ENCODE measurements around the gene COL5A1. TPM values are rescaled to one million over a fixed set of nuclear protein-coding genes. Genes with fewer than 3 reads are reported as not detected.

The COL5A1 gene
- total RNA-seq, 2 donors from 2014 or later, result 127 to 129 TPM

DNA sequence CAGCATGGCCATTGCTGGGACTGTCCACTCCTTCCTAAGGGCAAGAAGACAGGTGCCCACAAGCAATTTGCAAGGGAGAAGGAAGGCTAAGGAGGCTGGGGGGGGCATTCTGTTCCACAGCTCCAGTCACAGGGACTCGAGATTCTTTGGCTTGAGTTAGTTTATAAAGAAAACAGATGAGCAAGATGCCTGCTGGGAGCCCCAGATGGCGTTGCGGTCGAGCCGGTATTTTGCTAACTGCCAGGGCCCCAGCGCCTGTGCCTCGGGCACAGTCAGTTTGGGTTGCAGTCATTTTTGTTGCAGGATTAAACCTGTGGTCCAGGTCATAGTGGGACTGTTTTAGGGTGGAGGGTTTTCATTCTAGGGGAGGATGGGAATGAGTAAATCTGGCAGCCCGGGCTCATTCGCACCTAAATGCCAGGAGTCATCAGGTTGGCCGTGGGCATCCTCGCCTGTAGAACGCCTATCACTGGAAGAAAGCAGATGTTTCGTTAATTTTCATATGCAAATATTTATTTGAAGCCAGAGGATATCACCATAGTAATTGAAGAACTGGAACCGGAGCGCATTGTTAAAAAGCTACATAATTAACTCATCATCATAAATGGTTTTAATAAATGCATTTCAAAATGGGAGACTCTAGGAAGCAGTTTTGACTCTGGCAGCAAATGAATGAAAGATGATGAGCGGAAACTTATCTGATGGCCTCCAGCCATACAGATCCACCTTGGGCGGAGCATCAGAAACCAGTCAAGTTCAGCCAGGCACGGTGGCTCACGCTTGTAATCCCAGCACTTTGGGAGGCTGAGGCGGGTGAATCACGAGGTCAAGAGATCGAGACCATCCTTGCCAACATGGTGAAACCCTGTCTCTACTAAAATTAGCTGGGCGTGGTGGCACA lies 151.9 kb downstream of the COL5A1 start:
- TF ChIP-seq, protein P1, sequence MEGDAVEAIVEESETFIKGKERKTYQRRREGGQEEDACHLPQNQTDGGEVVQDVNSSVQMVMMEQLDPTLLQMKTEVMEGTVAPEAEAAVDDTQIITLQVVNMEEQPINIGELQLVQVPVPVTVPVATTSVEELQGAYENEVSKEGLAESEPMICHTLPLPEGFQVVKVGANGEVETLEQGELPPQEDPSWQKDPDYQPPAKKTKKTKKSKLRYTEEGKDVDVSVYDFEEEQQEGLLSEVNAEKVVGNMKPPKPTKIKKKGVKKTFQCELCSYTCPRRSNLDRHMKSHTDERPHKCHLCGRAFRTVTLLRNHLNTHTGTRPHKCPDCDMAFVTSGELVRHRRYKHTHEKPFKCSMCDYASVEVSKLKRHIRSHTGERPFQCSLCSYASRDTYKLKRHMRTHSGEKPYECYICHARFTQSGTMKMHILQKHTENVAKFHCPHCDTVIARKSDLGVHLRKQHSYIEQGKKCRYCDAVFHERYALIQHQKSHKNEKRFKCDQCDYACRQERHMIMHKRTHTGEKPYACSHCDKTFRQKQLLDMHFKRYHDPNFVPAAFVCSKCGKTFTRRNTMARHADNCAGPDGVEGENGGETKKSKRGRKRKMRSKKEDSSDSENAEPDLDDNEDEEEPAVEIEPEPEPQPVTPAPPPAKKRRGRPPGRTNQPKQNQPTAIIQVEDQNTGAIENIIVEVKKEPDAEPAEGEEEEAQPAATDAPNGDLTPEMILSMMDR (IDR thresholded peaks at IDR 0.05), result no peak
- no peaks in the 10 kb centered on the region for H3K4me1 ChIP-seq (ENCODE audit: control insufficient read depth in 1 of 2, low read depth in 2 of 2)
- H3K36me3 ChIP-seq, result peaks cover 46% of the 10 kb centered on the region
- H3K27ac ChIP-seq, result no peak overlapping the region
- no peak overlapping the region for H3K4me3 ChIP-seq
- H3K9me3 ChIP-seq, result no peaks in the 10 kb centered on the region
- no peak for ATAC-seq (ENCODE audit: insufficient number of reproducible peaks, low FRiP score, low read depth)
- no peaks in the 10 kb centered on the region for H3K27me3 ChIP-seq (replicated peaks; ENCODE audit: insufficient read depth)
- DNase-seq (ENCODE audit: low spot score), result no peak

DNA sequence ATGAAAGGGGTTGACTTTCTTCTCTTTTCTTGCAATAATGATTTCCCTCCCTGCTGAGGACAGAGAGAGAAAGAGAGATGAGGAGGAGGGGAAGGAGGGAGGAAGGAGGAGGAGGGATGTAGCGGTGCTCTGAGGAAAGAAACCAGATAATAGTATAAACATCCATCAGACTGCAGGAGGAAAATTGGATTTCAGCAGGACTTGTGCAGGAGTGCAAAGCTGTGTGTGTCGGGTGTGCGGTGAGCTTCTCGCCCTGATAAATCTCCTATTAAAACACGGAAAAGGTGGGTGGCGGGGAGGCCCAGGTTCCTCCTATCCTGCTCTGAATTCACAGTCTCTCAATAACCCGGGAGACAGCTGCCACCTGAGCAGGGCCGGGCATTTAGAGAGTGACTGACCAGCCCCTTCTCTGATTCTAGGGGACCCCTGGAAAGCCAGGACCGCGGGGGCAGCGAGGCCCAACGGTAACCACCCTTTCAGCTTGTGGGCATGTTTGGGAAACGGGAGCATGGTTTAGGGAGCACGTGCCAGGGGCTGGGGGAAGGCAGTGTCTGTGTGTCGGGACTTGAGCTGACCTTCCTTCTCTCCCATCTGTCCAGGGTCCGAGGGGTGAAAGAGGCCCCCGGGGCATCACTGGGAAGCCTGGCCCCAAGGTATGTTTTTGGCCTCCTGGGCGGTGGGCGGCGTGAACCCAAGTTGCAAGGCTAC lies 153.2 kb downstream of the COL5A1 start:
- H3K36me3 ChIP-seq, result peaks cover 49% of the 10 kb centered on the region
- ATAC-seq (ENCODE audit: insufficient number of reproducible peaks, low FRiP score, low read depth) (no peak), DNase-seq (ENCODE audit: low spot score) (no peak)
- H3K9me3 ChIP-seq, result no peaks in the 10 kb centered on the region
- no peak overlapping the region for H3K4me3 ChIP-seq
- TF ChIP-seq, protein P1 (IDR thresholded peaks at IDR 0.05), result no peak
- no peaks in the 10 kb centered on the region for H3K4me1 ChIP-seq (ENCODE audit: control insufficient read depth in 1 of 2, low read depth in 2 of 2)
- H3K27me3 ChIP-seq (replicated peaks; ENCODE audit: insufficient read depth), result no peaks in the 10 kb centered on the region
- H3K27ac ChIP-seq, result no peak overlapping the region

DNA sequence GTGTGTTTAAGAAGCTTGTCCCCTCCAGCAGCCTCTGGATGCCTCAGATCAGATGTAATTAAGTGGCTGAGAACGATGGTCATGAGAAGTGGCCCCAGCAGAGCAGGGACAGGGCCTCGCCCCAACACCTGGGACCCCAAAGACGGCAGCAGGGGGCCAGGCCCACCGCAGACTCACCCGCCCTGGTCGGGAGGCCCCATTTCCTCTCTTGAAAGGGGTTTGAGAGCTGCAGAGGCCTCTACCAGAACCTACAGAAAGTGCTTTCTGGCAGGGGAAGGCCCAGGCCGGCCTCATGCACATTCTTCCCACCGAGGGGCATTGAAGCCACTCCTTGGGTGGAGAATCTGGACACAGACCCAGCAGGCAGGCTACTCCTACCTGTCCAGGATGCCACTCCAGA lies 153.8 kb downstream of the COL5A1 start:
- DNase-seq (ENCODE audit: low spot score), result no peak
- Histone ChIP-seq H3K4me1 (ENCODE audit: control insufficient read depth in 1 of 2, low read depth in 2 of 2) (peaks cover 0 to 4% of the 10 kb centered on the region in 2 donors), H3K4me3 (no peak overlapping the region), H3K36me3 (peaks cover 47% of the 10 kb centered on the region), H3K27ac (no peak overlapping the region), H3K9me3 (no peaks in the 10 kb centered on the region), H3K27me3 (replicated peaks; ENCODE audit: insufficient read depth) (no peaks in the 10 kb centered on the region)
- no peak for ATAC-seq (ENCODE audit: insufficient number of reproducible peaks, low FRiP score, low read depth)
- TF ChIP-seq, protein P1 (IDR thresholded peaks at IDR 0.05), result no peak

DNA sequence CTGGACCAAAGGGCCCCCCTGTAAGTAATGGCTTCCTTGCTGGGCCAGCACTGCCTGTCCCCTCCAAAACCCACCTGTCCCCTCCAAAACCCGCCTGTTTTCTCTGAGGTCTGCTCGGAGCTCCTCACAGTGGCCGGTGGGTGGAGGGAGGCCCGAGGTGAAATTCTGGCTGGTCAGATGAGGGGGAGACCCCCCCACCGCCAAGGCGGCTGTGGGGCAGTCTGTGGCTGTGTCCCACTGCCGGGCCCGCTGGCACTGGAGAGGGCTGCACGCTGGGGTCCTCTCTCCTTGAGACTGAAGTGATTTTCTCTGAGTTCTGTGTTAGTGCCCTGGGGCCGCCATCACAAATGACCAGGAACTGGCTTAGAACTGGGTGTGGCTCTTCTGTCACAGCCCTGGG lies 155.3 kb downstream of the COL5A1 start:
- DNase-seq (ENCODE audit: low spot score) (no peak), ATAC-seq (ENCODE audit: insufficient number of reproducible peaks, low FRiP score, low read depth) (no peak)
- H3K9me3 ChIP-seq, result no peaks in the 10 kb centered on the region
- TF ChIP-seq, protein P1 (IDR thresholded peaks at IDR 0.05), result no peak
- H3K27ac ChIP-seq, result no peak overlapping the region
- no peaks in the 10 kb centered on the region for H3K27me3 ChIP-seq (replicated peaks; ENCODE audit: insufficient read depth)
- H3K4me3 ChIP-seq, result no peak overlapping the region
- H3K36me3 ChIP-seq, result peaks cover 40% of the 10 kb centered on the region
- H3K4me1 ChIP-seq (ENCODE audit: control insufficient read depth in 1 of 2, low read depth in 2 of 2), result peaks cover 0 to 12% of the 10 kb centered on the region in 2 donors

DNA sequence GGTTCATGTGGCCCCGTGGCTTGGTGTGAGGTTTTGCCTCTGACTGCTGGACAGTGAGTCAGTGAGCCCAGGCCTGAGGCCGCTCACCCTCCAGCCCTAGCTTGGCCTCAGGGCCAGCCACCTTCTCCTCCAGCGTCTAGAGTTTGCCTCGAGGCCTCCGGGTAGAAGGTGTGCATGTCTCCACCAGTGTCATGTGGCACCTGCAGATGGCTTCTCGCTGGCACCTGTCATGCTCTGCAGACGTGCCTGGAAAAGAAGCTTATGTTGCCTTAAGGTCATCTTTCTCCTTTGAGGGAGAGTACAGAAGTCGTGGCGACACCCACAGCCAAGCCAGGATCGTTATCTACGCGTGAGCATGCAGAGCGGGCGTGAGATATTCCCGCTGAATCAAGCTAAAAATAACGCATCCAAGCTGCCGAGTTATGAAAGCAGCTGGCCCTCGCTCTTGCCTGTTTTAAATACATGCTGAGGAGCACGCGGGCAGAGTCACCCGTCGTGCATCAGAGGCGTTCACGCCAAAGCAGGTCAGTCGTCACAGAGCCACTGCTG lies 159.3 kb downstream of the COL5A1 start:
- Histone ChIP-seq H3K27ac (no peak overlapping the region), H3K27me3 (replicated peaks; ENCODE audit: insufficient read depth) (no peaks in the 10 kb centered on the region), H3K4me3 (no peak overlapping the region), H3K36me3 (peaks cover 53% of the 10 kb centered on the region), H3K4me1 (ENCODE audit: control insufficient read depth in 1 of 2, low read depth in 2 of 2) (peaks cover 0 to 12% of the 10 kb centered on the region in 2 donors), H3K9me3 (no peaks in the 10 kb centered on the region)
- ATAC-seq (ENCODE audit: insufficient number of reproducible peaks, low FRiP score, low read depth) (no peak), DNase-seq (ENCODE audit: low spot score) (peak; percentile 13)
- TF ChIP-seq, protein P1 (IDR thresholded peaks at IDR 0.05), result no peak
